GM12872 (cell line): Measurements from ENCODE around the gene SCLT1.

Experiments
- CTCF ChIP-seq: IDR thresholded peaks from 3 replicates; pipeline ENCODE4 v1.5.1; 2011; ENCODE audit warnings: low read depth, mild to moderate bottlenecking, low read length, moderate library complexity; ENCODE audit not compliant: insufficient read depth

The SCLT1 gene

DNA sequence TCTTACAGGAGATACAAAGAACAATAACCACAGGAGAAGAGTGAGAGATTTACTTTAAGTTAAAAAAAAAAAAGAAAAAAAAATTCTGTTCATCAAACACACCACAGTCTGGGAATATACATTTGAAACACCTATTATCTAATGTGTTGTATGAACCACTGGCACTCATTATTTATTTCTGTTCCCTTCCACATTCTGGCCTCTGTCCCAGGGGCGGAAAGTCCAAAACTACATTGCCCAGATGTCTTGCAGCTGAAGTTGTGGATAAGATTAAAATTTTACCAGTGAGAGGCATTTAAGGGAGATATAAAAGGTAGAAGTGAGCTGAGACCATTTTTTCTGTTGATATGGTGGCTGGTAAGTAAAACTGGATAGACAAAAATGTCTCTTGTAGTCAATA, 56.2 kb downstream of the SCLT1 start:
- no peak for TF ChIP-seq CTCF

DNA sequence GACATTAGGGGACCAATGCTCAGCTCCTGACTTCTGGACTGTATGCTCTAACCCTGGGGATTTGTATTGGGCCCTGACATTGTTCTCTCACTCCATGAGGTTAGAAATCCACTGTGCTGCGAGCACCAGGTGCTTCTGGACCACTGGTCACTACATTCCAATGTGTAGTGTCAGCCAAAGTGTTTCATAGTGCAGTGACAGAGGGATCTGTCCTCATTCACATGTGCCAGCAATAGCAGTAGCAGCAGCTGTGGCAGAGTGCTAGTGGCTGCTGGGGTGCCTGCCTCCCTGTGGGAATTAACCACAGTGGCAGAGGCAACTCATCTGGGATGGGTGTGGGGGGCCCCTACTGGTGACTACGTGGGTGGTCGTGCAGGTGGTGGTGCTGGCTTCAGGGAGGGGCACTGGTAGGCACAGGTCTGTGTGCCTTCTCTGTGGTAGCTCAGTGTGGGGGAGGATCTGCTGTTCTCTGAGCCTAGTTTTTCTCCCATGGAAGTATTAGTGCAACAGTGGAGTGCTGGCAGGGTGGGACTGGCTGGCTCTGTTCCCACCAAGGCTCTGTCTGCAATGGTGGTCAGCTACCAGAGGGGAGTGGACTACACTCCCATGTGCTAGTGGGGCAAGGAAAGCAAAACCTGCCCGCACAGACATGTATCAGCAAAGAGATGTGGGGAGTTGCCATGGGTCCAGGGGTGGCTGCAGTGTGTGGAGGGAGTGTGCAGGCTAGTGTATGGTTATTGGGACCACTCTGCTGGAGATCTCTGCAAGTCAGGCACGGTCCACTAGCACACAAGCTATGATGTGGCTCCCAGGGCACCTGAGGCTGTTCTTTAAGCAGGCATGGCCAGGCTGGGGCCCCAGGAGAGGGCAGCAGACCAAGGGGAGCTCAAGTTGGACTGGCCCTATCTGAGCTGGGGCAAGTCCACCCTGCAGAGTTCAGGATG, 78.5 kb downstream of the SCLT1 start:
- no peak for TF ChIP-seq CTCF

DNA sequence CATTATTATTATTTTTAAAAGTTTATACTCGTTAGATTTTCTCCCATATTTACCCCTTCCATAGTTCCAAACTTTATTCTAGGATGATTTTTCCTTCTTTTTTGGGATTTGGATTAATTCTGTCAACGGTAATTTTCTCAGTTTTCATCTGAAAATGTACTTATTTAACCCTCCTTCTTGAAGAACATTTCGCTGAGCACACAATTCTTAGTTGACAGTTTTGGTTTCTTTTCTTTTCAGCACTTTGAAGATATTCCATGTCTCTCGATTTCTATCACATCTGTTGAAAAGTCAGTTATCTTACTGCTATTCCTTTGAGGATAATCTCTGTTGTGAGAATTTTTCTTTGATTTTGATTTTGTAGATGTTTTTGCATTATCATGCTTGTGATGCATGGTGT, 85.2 kb downstream of the SCLT1 start:
- TF ChIP-seq CTCF: no peak

GRCh38 chr4:128986908-128987307, 106.4 kb downstream of the SCLT1 start:
- no peak for TF ChIP-seq CTCF

DNA sequence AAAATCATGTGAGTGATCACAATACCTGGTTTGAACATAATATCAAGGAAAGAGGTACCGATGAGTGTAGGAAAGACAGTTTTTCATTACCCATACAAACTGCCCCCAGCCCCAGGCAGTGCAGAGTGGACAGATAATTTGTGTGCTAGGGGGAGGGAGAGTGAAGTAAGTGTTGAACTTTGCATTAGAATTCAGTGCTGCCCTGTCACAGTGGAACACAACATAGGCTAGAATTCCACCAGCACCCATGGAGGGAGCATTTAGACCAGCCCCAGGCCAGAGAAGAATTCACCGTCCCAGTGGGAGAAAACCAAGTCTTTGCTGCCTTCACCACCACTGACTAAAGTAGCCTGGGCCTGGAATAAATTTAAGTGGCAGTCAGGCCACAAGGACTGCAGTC, 107.3 kb downstream of the SCLT1 start:
- no peak for TF ChIP-seq CTCF

DNA sequence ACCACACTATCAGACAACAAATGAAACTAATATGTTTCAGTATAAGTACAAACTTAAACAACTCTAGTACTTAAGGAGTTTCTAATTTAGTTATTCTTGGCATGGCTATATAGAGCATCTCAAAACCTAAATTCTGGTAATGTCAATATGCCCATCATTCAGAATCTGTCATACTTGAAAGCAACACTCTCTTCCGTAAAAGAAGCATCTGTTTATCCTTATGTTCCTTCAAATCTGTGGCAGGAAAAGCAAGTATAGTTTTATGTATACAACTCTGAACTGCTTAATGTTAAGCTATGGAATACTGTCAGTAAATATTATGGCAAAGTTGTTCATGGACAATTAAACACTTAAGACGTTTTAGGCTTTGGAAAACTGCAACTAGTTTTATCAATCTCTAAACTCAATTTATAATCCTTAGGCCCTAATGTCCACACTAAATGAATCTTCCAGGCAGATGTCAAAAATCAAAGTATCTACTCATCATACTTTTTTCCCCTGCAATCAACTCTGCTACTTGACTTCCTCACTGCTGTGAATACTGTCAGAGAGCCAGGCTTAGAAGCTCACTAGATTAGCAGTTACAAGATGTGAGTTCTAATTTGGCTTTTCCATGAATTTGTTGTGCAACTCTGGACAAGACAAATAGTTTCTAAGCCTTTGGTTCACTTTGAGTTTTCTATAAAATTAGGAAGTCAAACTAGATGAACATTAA, 109.4 kb downstream of the SCLT1 start:
- TF ChIP-seq CTCF: no peak

GRCh38 chr4:128981377-128981776, 112.0 kb downstream of the SCLT1 start:
- no peak for TF ChIP-seq CTCF
